Right ventricle myocardium superior (tissue), 1 donor: ENCODE measurements around the gene SUGT1. TPM values are rescaled to one million over a fixed set of nuclear protein-coding genes. Genes with fewer than 3 reads are reported as not detected.
"Not testable (repeated sequence)": the region's sequence is repeated elsewhere in the genome, so short reads cannot be mapped to it uniquely, and the experiment has no call there.

Source experiments
- ATAC-seq: fragments of 200-7000 bp; cut with Tn5 transposase; one replicate; pipeline ENCODE4 v1.9.1; 2020; ENCODE audit warnings: mild to moderate bottlenecking; ENCODE audit not compliant: poor library complexity
- DNase-seq: peaks from one replicate; pipeline ENCODE4 v3.0.0-alpha.2; 2020
- intact Hi-C: fragments of 100-400 bp; cut with DNase I; formaldehyde crosslinking; loops from one replicate; pipeline ENCODE4 v1.11.2; 2022
- total RNA-seq: library from RNA; stranded (reverse); fragmentation: NEBNext Ultra II Directional; extraction: Animal tissue kit (Norgen Biotek cat#: 25700); gene quantifications from one replicate; pipeline ENCODE4 v1.2.1, GENCODE V29; 2021
- donor health status: DM: no; HTN: yes; CAD: no; lungs with severe emphysema.

Gene SUGT1
- total RNA-seq, 1 donor from 2014 or later = 51.9 TPM

- no peak for DNase-seq
- intact Hi-C loops = no loop called here
- peak; percentile 25 for ATAC-seq
Observed at GRCh38 chr13:52652980-52653303, 306 bp downstream of the SUGT1 start.

GRCh38 chr13:52659340-52659739 lies 6.7 kb downstream of the SUGT1 start:
- ATAC-seq (no peak), DNase-seq (no peak)
- intact Hi-C loops = no loop called here

- intact Hi-C loops = no loop called here
- DNase-seq (no peak), ATAC-seq (no peak)
Observed at GRCh38 chr13:52664272-52664671, 11.6 kb downstream of the SUGT1 start.

GRCh38 chr13:52665325-52665724 lies 12.7 kb downstream of the SUGT1 start:
- intact Hi-C loops = no loop called here
- ATAC-seq = no peak
- DNase-seq = no peak

GRCh38 chr13:52669677-52670076 lies 17.0 kb downstream of the SUGT1 start:
- DNase-seq = no peak
- intact Hi-C loops = no loop called here

GRCh38 chr13:52670726-52671125 lies 18.1 kb downstream of the SUGT1 start:
- DNase-seq (no peak), ATAC-seq (no peak)
- intact Hi-C loops = no loop called here

More at GRCh38 chr13:52669677-52670076, 17.0 kb downstream of the SUGT1 start:
- no peak for ATAC-seq

GRCh38 chr13:52673465-52673864 lies 20.8 kb downstream of the SUGT1 start:
- DNase-seq (no peak), ATAC-seq (no peak)
- intact Hi-C loops = no loop called here

- intact Hi-C loops = no loop called here
- DNase-seq = no peak
- ATAC-seq = no peak
Observed at GRCh38 chr13:52677823-52678222, 25.2 kb downstream of the SUGT1 start.

GRCh38 chr13:52685806-52686205 lies 33.2 kb downstream of the SUGT1 start:
- ATAC-seq, DNase-seq, intact Hi-C loops: not testable (repeated sequence)

GRCh38 chr13:52686376-52686775 lies 33.7 kb downstream of the SUGT1 start:
- DNase-seq (no peak), ATAC-seq (no peak)
- intact Hi-C loops = no loop called here

GRCh38 chr13:52695856-52696255 lies 43.2 kb downstream of the SUGT1 start:
- ATAC-seq = no peak
- intact Hi-C loops = no loop called here
- no peak for DNase-seq

- DNase-seq (no peak), ATAC-seq (no peak)
- intact Hi-C loops = no loop called here
Observed at GRCh38 chr13:52696566-52696965, 43.9 kb downstream of the SUGT1 start.

GRCh38 chr13:52701728-52702465 lies 49.3 kb downstream of the SUGT1 start:
- intact Hi-C loops = no loop called here
- DNase-seq (no peak), ATAC-seq (no peak)

GRCh38 chr13:52703482-52703881 lies 50.8 kb downstream of the SUGT1 start:
- ATAC-seq = no peak
- intact Hi-C loops = no loop called here
- DNase-seq = no peak

- ATAC-seq (no peak), DNase-seq (no peak)
- intact Hi-C loops = no loop called here
Observed at GRCh38 chr13:52706081-52706480, 53.4 kb downstream of the SUGT1 start.

- DNase-seq = no peak
- ATAC-seq = no peak
- intact Hi-C loops = no loop called here
Observed at GRCh38 chr13:52707375-52707774, 54.7 kb downstream of the SUGT1 start.

- intact Hi-C loops, ATAC-seq, DNase-seq: not testable (repeated sequence)
Observed at GRCh38 chr13:52708266-52708665, 55.6 kb downstream of the SUGT1 start.

- intact Hi-C loops = no loop called here
- ATAC-seq = no peak
- DNase-seq = no peak
Observed at GRCh38 chr13:52711286-52711685, 58.6 kb downstream of the SUGT1 start.

- intact Hi-C loops = no loop called here
- ATAC-seq (no peak), DNase-seq (no peak)
Observed at GRCh38 chr13:52712385-52712784, 59.7 kb downstream of the SUGT1 start.

- peak; percentile 71 for ATAC-seq
- peak; percentile 63 for DNase-seq
- intact Hi-C loops = no loop called here
Observed at GRCh38 chr13:52713894-52714293, 61.3 kb downstream of the SUGT1 start.

GRCh38 chr13:52720904-52721303 lies 68.3 kb downstream of the SUGT1 start:
- ATAC-seq, DNase-seq, intact Hi-C loops: not testable (repeated sequence)
